Upper lobe of left lung (tissue), 6 donors: ENCODE data around the gene AAR2. TPM values are rescaled to one million over a fixed set of nuclear protein-coding genes. Genes with fewer than 3 reads are reported as not detected.

Experiments used
- ATAC-seq, 2 donors: fragments of 200-7000 bp; cut with Tn5 transposase; one replicate each; pipeline ENCODE4 v1.9.1; 2022; ENCODE audit warnings: mild to moderate bottlenecking in 2 of 2, moderate library complexity in 2 of 2; ENCODE audit not compliant: low FRiP score in 2 of 2
- DNase-seq, 2 donors: peaks; one replicate each; pipeline ENCODE4 v3.0.0-alpha.2; 2019 to 2020
- H3K27ac ChIP-seq, 4 donors: fragments of 200-600 bp; sonication (generic); one replicate each; pipeline ENCODE4 v1.5.1; 2016 to 2019
- H3K27me3 ChIP-seq, 4 donors: fragments of 200-600 bp; sonication (generic); one replicate each; pipeline ENCODE4 v1.5.1; 2017 to 2019
- H3K36me3 ChIP-seq, 4 donors: fragments of 200-600 bp; sonication (generic); one replicate each; pipeline ENCODE4 v1.5.1; 2016 to 2019
- H3K4me1 ChIP-seq, 4 donors: fragments of 200-600 bp; sonication (generic); one replicate each; pipeline ENCODE4 v1.5.1; 2018 to 2019
- H3K4me3 ChIP-seq, 4 donors: fragments of 200-600 bp; sonication (generic); one replicate each; pipeline ENCODE4 v1.5.1; 2017 to 2019; ENCODE audit warnings: mild to moderate bottlenecking in 2 of 4, moderate library complexity in 1 of 4
- H3K9me3 ChIP-seq, 4 donors: fragments of 200-600 bp; sonication (generic); one replicate each; pipeline ENCODE4 v1.5.1; 2018 to 2019
- CTCF ChIP-seq, 6 experiments: fragments of 450-650 bp in 4 of 6; fragments of 200-600 bp in 2 of 6; sonication (generic) in 2 of 6; IDR thresholded peaks; one replicate each; pipeline ENCODE4 v1.5.1; 2016 to 2019; ENCODE audit warnings: antibody characterized with exemption in 6 of 6
- EP300 ChIP-seq, 4 donors: sonication (generic); formaldehyde crosslinking; IDR thresholded peaks; one replicate each; pipeline ENCODE4 v1.5.1; 2017; ENCODE audit warnings: antibody characterized with exemption in 4 of 4, control low read depth in 2 of 4
- POLR2A ChIP-seq, 4 donors: fragments of 450-650 bp; IDR thresholded peaks; one replicate each; pipeline ENCODE4 v1.5.1; 2016 to 2017; ENCODE audit warnings: antibody characterized with exemption in 4 of 4, mild to moderate bottlenecking in 2 of 4
- POLR2AphosphoS5 ChIP-seq, 2 donors: sonication (generic); formaldehyde crosslinking; IDR thresholded peaks; one replicate each; pipeline ENCODE4 v1.5.1; 2017; ENCODE audit warnings: antibody characterized with exemption in 2 of 2
- WGBS, 2 donors: methylation state at CpG; one replicate each; pipeline ENCODE4 v1.1.5; 2017 to 2018; 5-methylcytosine and 5-hydroxymethylcytosine counted together
- total RNA-seq, 6 donors: library from RNA; depleted of rRNA in 4 of 6; stranded (reverse); fragments of >200 nt in 4 of 6; gene quantifications; one replicate each; pipeline versions ENCODE4 v1.1.0 to v1.2.1, GENCODE V29; 2016 to 2021
- donor health status: DM: no; HTN: no; CAD: no; lungs with moderate emphysema.
- donor health status: DM: no; HTN: yes; CAD: no; lungs with severe emphysema.

Gene AAR2
- total RNA-seq, 6 donors from 2014 or later = 19.9 to 42.0 (median 25.3) TPM

GRCh38 chr20:36259177-36260061 lies 23.1 kb downstream of the AAR2 start:
- 65 to 71% methylated on average over 16 of the region's 16 CpGs for WGBS, 2 donors

GRCh38 chr20:36260316-36260715 lies 24.0 kb downstream of the AAR2 start:
- no peak for ATAC-seq

More at GRCh38 chr20:36259177-36260061, 23.1 kb downstream of the AAR2 start:
- no peak for DNase-seq
- Histone ChIP-seq H3K4me3 (no peak overlapping the region), H3K27me3 (no peaks in the 10 kb centered on the region), H3K9me3 (no peaks in the 10 kb centered on the region), H3K4me1 (no peaks in the 10 kb centered on the region), H3K27ac (no peak overlapping the region), H3K36me3 (peaks cover 13 to 27% (median 25%) of the 10 kb centered on the region in 4 donors)
- no peak for TF ChIP-seq POLR2AphosphoS5 (IDR thresholded peaks at IDR 0.05)
- TF ChIP-seq CTCF (IDR thresholded peaks at IDR 0.05) = no peak
- no peak for TF ChIP-seq EP300 (IDR thresholded peaks at IDR 0.05)
- no peak for TF ChIP-seq POLR2A (IDR thresholded peaks at IDR 0.05)
- ATAC-seq = no peak

GRCh38 chr20:36261389-36262105 lies 25.3 kb downstream of the AAR2 start:
- Histone ChIP-seq H3K36me3 (peaks cover 4 to 11% (median 7%) of the 10 kb centered on the region in 4 donors), H3K27me3 (no peaks in the 10 kb centered on the region), H3K4me3 (no peak overlapping the region), H3K27ac (no peak overlapping the region), H3K9me3 (no peaks in the 10 kb centered on the region), H3K4me1 (no peaks in the 10 kb centered on the region)
- no peak for DNase-seq
- ATAC-seq = no peak
- no peak for TF ChIP-seq POLR2AphosphoS5 (IDR thresholded peaks at IDR 0.05)
- 78 to 86% methylated on average over 11 to 12 of the region's 12 CpGs for WGBS, 2 donors

More at GRCh38 chr20:36260316-36260715, 24.0 kb downstream of the AAR2 start:
- Histone ChIP-seq H3K27me3 (no peaks in the 10 kb centered on the region), H3K36me3 (peaks cover 13 to 24% (median 18%) of the 10 kb centered on the region in 4 donors), H3K4me1 (no peaks in the 10 kb centered on the region), H3K4me3 (no peak overlapping the region), H3K9me3 (no peaks in the 10 kb centered on the region), H3K27ac (no peak overlapping the region)
- 60 to 71% methylated on average over 7 of the region's 7 CpGs for whole genome bisulfite sequencing, 2 donors
- TF ChIP-seq CTCF (IDR thresholded peaks at IDR 0.05) (no peak), POLR2AphosphoS5 (IDR thresholded peaks at IDR 0.05) (no peak), EP300 (IDR thresholded peaks at IDR 0.05) (no peak), POLR2A (IDR thresholded peaks at IDR 0.05) (no peak)
- no peak for DNase-seq

GRCh38 chr20:36262440-36262839 lies 26.2 kb downstream of the AAR2 start:
- WGBS, 2 donors = 84 to 86% methylated on average over 5 to 12 of the region's 12 CpGs
- no peak for ATAC-seq

More at GRCh38 chr20:36262440-36262839, 26.2 kb downstream of the AAR2 start:
- H3K27ac ChIP-seq = no peak overlapping the region
- H3K27me3 ChIP-seq = no peaks in the 10 kb centered on the region
- TF ChIP-seq POLR2AphosphoS5 (IDR thresholded peaks at IDR 0.05) = no peak
- TF ChIP-seq EP300 (IDR thresholded peaks at IDR 0.05) = no peak
- no peak for TF ChIP-seq POLR2A (IDR thresholded peaks at IDR 0.05)
- no peak for TF ChIP-seq CTCF (IDR thresholded peaks at IDR 0.05)
- H3K9me3 ChIP-seq = no peaks in the 10 kb centered on the region
- H3K4me3 ChIP-seq = no peak overlapping the region
- DNase-seq = no peak
- no peaks in the 10 kb centered on the region for H3K4me1 ChIP-seq
- H3K36me3 ChIP-seq = peaks cover 0 to 3% (median 0%) of the 10 kb centered on the region in 4 donors
